Spleen (tissue), 7 donors: Measurements from ENCODE around the gene SH3RF3.

Experiments
- CTCF ChIP-seq, 11 experiments: fragments of 200-600 bp in 7 of 11; fragments of 450-650 bp in 4 of 11; sonication (generic) in 4 of 11; IDR thresholded peaks in 8 of 11; conservative IDR thresholded peaks in 3 of 11; 1 replicate in 7 of 11; 2 replicates in 4 of 11; pipeline versions ENCODE4 v1.4.0 to v1.8.0; 2016 to 2021; ENCODE audit warnings: antibody characterized with exemption in 11 of 11, inconsistent platforms in 4 of 11, mild to moderate bottlenecking in 1 of 11
- POLR2A ChIP-seq, 3 donors: fragments of 450-650 bp; IDR thresholded peaks; one replicate each; pipeline ENCODE4 v1.5.1; 2017; ENCODE audit warnings: antibody characterized with exemption in 3 of 3, mild to moderate bottlenecking in 1 of 3
- POLR2AphosphoS5 ChIP-seq, 3 donors: sonication (generic); formaldehyde crosslinking; IDR thresholded peaks; one replicate each; pipeline ENCODE4 v1.5.1; 2017; ENCODE audit warnings: antibody characterized with exemption in 3 of 3
- donor health status: DM: no; HTN: no; CAD: no; lungs with moderate emphysema.
- donor health status: DM: no; HTN: no; CAD: no.
- donor health status: DM: no; HTN: no; CAD: no.

GRCh38 chr2:109395494-109396201 lies 266.6 kb downstream of the SH3RF3 start:
- TF ChIP-seq CTCF (IDR thresholded peaks at IDR 0.05 in 8 of 11, conservative IDR thresholded peaks at IDR 0.05 in 3 of 11) (no peak), POLR2A (IDR thresholded peaks at IDR 0.05) (no peak), POLR2AphosphoS5 (IDR thresholded peaks at IDR 0.05) (no peak)
